AG04450 (cell line): ENCODE results near the gene PLD1. TPM values are rescaled to one million over a fixed set of nuclear protein-coding genes. Genes with fewer than 3 reads are reported as not detected.
A peak's percentile ranks its signal among the peaks of the same experiment; 100 is the strongest.

Experiments used
- CTCF ChIA-PET: fragments of 300-600, 350-600 bp; formaldehyde crosslinking; extraction: SDS; loops from one replicate; lab custom pipeline; 2022; ENCODE audit warnings: antibody characterized with exemption, inconsistent platforms; lab: Charles Lee
- POLR2A ChIA-PET: fragments of 350-600 bp; formaldehyde crosslinking; extraction: SDS; loops from one replicate; lab custom pipeline; 2021; ENCODE audit warnings: antibody characterized with exemption, inconsistent platforms; lab: Yijun Ruan, JAX
- DNase-seq: peaks from one replicate; pipeline ENCODE4 v3.0.0-alpha.2; 2011; ENCODE audit warnings: low read depth, low spot score
- H3K27ac ChIP-seq: one replicate; pipeline ENCODE4 v1.5.1; 2012; ENCODE audit warnings: low read depth, low read length, control low read depth
- H3K27me3 ChIP-seq: one replicate; pipeline ENCODE4 v1.6.0; 2012; ENCODE audit warnings: low read length; ENCODE audit not compliant: control insufficient read depth, insufficient read depth
- H3K4me3 ChIP-seq: 2 replicates; pipeline ENCODE4 v1.5.1; 2011; ENCODE audit warnings: mild to moderate bottlenecking, low read depth, low read length, control low read depth
- H3K9me3 ChIP-seq: 2 replicates; pipeline ENCODE4 v1.5.1; 2012; ENCODE audit warnings: low read length; ENCODE audit not compliant: control insufficient read depth, insufficient read depth
- CTCF ChIP-seq: IDR thresholded peaks from 2 replicates; pipeline ENCODE4 v1.5.1; 2011; ENCODE audit warnings: low read depth, low read length, control low read depth, inconsistent platforms
- polyA plus RNA-seq: library from polyadenylated mRNA; depleted of rRNA; stranded (reverse); fragments of >200 nt; gene quantifications from 2 replicates; pipeline ENCODE4 v1.2.3, GENCODE V29; 2011

The PLD1 gene
- polyA plus RNA-seq, 1 experiment: 20.2 TPM

GRCh38 chr3:171770689-171771620 lies 39.3 kb downstream of the PLD1 start:
- ChIA-PET POLR2A (interaction anchor here (0.6 kb wide), 1 partner anchor 224 kb away, joined by 3 read pairs; no protein-coding TSS in a partner anchor), CTCF (interaction anchor here (0.6 to 5.8 kb wide), 30 partner anchors 9 to 908 kb away, joined by 3 to 116 read pairs (median 8); no protein-coding TSS in a partner anchor)
- no peak for TF ChIP-seq CTCF
- Histone ChIP-seq H3K27ac (no peak overlapping the region), H3K4me3 (peak overlapping the region; percentile 60), H3K9me3 (no peaks in the 10 kb centered on the region), H3K27me3 (no peaks in the 10 kb centered on the region)
- peak; percentile 67 for DNase-seq

GRCh38 chr3:171769461-171769860 lies 40.8 kb downstream of the PLD1 start:
- Histone ChIP-seq H3K4me3 (no peak overlapping the region), H3K27ac (no peak overlapping the region), H3K9me3 (no peaks in the 10 kb centered on the region), H3K27me3 (no peaks in the 10 kb centered on the region)
- no peak for DNase-seq
- no peak for TF ChIP-seq CTCF
- CTCF ChIA-PET: interaction anchor here (1.5 kb wide), 1 partner anchor 123 kb away, joined by 8 read pairs; no protein-coding TSS in a partner anchor
- POLR2A ChIA-PET: no interaction called here

DNA sequence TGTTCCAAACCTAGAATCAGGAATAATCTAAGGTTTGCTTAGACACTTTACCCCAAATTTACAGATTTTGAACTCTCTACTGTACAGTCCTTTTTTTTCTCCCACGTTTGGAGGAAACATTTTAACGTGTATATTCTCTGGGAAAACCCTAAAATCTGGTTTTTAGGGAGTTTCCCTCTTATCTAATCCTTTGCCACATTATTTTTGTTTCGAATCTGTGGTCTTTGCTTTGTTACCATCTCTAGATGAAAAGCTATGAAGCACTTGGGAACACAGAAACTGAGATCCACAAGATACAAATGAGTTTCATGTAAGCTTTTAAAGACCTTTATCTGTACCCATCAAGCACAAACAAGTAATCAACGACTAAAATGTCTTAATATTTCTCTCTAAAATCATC lies 41.3 kb downstream of the PLD1 start:
- Histone ChIP-seq H3K27ac (no peak overlapping the region), H3K27me3 (no peaks in the 10 kb centered on the region), H3K4me3 (no peak overlapping the region), H3K9me3 (no peaks in the 10 kb centered on the region)
- ChIA-PET POLR2A (no interaction called here), CTCF (interaction anchor here (1.5 kb wide), 1 partner anchor 123 kb away, joined by 8 read pairs; no protein-coding TSS in a partner anchor)
- no peak for TF ChIP-seq CTCF
- no peak for DNase-seq

DNA sequence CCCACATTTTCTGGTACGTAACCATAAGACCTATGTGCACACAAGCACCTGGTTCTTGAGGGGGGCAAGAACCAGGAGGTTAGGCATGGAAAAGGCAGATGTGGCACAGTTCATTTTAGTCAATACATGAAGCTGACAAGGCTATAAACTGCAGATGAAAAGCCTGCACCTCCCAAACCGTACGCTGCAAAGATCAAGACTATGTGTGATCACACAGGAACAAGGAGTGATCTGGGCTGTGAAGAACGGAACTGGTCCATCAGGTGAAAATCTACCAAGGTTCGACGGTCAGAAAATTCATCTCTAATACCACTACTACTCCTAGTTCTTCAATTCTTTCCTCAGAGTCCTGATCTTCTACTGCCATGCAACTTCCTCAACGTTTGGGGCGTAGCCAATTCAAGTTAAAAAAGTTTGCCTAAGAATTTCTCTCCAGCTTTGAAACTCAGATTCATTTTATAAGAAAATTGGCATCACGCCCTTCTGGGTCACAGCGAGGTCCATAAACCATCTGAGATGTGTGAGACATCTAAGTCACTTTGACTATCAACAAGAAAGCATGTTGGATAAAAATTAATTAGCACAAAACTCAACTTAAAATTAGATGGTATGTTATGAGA lies 41.9 kb downstream of the PLD1 start:
- Histone ChIP-seq H3K9me3 (no peaks in the 10 kb centered on the region), H3K27ac (no peak overlapping the region), H3K4me3 (no peak overlapping the region), H3K27me3 (no peaks in the 10 kb centered on the region)
- DNase-seq: no peak
- ChIA-PET CTCF (interaction anchor here (1.5 kb wide), 1 partner anchor 122 kb away, joined by 8 read pairs; no protein-coding TSS in a partner anchor), POLR2A (no interaction called here)
- TF ChIP-seq CTCF: no peak

DNA sequence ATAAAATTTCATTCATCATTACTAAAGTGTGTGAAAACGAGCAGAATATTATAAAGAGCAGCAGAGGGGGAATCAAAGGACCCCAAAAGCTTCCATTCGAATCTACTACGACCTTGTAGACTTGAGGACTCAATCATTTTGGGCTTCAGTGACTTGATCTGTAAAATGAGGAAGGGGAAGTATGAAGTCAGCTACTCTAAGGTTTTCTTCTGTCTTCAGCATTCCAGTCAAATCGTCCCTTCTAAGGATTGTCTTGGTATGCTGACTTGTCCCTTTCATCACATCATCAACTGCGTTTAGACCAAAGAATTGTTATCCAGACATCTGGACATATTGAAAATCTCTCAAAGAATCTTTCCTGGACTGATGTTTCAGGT lies 44.8 kb downstream of the PLD1 start:
- CTCF ChIA-PET: interaction anchor here (0.5 to 1.1 kb wide), 2 partner anchors 13 to 119 kb away, joined by 3 to 4 read pairs; no protein-coding TSS in a partner anchor
- no peaks in the 10 kb centered on the region for H3K27me3 ChIP-seq
- POLR2A ChIA-PET: no interaction called here
- no peak overlapping the region for H3K27ac ChIP-seq
- H3K9me3 ChIP-seq: no peaks in the 10 kb centered on the region
- no peak for DNase-seq
- TF ChIP-seq CTCF: no peak
- H3K4me3 ChIP-seq: no peak overlapping the region
